Measurements from ENCODE around the gene HDAC9. TPM values are rescaled to one million over a fixed set of nuclear protein-coding genes. Genes with fewer than 3 reads are reported as not detected.
A peak's percentile ranks its signal among the peaks of the same experiment; 100 is the strongest.

HDAC9 gene
- total RNA-seq, 4 donors from 2014 or later, result 3.0 to 14.0 (median 5.6) TPM

DNA sequence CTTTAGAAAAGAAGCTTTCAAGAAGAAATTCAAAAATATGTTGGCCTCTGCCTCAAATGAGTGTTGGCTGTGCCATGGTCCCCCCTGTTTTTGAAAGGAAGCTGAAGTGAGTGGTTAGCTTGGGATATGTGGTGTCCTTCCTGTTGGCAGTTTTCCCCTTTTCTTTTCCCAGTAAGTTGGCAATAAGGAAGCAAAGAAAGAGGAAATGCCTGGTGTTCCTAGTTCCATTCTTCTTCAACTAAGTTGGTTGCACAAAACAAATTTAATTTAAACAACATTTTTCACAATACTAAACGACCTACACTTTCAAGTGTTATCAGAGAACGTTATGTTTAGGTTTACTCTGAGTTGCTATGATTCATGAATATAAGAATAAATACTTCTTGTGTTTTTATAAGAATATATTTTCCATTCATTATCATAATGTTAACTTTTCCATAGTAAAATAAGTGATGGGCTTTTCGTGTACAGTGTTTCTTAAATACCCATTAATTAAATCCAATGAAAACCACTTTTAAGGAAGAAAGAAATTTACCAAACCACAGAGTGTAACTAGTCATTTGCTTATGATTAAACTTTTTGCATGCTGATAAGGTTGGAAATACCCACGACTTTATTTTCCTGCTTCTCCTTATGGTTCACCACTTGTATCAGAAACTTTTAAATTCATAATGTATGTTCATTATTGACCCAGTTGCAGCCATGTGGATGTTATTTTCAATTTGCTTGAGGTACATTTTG lies 7.7 kb downstream of the HDAC9 start:
- Histone ChIP-seq H3K9me3 (no peaks in the 10 kb centered on the region), H3K27me3 (no peaks in the 10 kb centered on the region), H3K36me3 (no peaks in the 10 kb centered on the region), H3K27ac (peak overlapping the region; percentile 55 to 91 (median 86)), H3K4me3 (no peak overlapping the region), H3K4me1 (peaks cover 44 to 53% of the 10 kb centered on the region in 2 donors)
- no peak for ATAC-seq
- no peak for TF ChIP-seq POLR2A (IDR thresholded peaks at IDR 0.05)
- TF ChIP-seq, protein P1, sequence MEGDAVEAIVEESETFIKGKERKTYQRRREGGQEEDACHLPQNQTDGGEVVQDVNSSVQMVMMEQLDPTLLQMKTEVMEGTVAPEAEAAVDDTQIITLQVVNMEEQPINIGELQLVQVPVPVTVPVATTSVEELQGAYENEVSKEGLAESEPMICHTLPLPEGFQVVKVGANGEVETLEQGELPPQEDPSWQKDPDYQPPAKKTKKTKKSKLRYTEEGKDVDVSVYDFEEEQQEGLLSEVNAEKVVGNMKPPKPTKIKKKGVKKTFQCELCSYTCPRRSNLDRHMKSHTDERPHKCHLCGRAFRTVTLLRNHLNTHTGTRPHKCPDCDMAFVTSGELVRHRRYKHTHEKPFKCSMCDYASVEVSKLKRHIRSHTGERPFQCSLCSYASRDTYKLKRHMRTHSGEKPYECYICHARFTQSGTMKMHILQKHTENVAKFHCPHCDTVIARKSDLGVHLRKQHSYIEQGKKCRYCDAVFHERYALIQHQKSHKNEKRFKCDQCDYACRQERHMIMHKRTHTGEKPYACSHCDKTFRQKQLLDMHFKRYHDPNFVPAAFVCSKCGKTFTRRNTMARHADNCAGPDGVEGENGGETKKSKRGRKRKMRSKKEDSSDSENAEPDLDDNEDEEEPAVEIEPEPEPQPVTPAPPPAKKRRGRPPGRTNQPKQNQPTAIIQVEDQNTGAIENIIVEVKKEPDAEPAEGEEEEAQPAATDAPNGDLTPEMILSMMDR (IDR thresholded peaks at IDR 0.05 in 4 of 5, conservative IDR thresholded peaks at IDR 0.05 in 1 of 5), result no peak
- in situ Hi-C loops (cut with MboI; ENCODE audit: low sequenced_read_pairs in 4 of 4), result no loop called here
- intact Hi-C loops (cut with DNase I; ENCODE audit: low total_unique reads), result loop anchor here (10.0 kb wide), 1 partner anchor 1062 kb away; no protein-coding TSS in a partner anchor
- no peak for DNase-seq

DNA sequence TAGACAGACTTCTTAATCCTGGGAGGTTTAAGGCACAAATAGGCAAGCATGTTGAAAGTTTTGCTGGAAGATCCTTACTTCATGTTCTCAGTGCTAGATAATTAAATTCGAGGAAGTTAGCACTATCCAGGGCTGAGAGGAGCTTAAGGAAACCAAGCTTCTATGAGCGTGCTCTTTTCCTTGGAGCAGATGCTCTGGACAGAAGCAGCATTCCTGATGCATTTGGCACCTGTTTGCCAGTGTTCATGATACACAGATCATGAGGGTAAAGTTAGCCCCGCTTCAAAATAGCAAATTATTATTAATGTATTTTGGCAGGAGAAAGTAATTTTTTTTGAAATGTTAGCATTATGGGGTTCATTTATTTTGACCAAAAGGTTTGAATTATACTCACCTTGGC lies 9.4 kb downstream of the HDAC9 start:
- Histone ChIP-seq H3K27ac (peak overlapping the region; percentile 83 to 91 (median 86)), H3K4me1 (peaks cover 44 to 52% of the 10 kb centered on the region in 2 donors), H3K27me3 (no peaks in the 10 kb centered on the region), H3K4me3 (no peak overlapping the region), H3K36me3 (no peaks in the 10 kb centered on the region), H3K9me3 (no peaks in the 10 kb centered on the region)
- in situ Hi-C loops (cut with MboI; ENCODE audit: low sequenced_read_pairs in 4 of 4) (no loop called here), intact Hi-C loops (cut with DNase I; ENCODE audit: low total_unique reads) (loop anchor here (10.0 kb wide), 1 partner anchor 1060 kb away; no protein-coding TSS in a partner anchor)
- DNase-seq, result no peak
- peak; percentile 30 to 37 for ATAC-seq
- no peak for TF ChIP-seq POLR2A (IDR thresholded peaks at IDR 0.05)

DNA sequence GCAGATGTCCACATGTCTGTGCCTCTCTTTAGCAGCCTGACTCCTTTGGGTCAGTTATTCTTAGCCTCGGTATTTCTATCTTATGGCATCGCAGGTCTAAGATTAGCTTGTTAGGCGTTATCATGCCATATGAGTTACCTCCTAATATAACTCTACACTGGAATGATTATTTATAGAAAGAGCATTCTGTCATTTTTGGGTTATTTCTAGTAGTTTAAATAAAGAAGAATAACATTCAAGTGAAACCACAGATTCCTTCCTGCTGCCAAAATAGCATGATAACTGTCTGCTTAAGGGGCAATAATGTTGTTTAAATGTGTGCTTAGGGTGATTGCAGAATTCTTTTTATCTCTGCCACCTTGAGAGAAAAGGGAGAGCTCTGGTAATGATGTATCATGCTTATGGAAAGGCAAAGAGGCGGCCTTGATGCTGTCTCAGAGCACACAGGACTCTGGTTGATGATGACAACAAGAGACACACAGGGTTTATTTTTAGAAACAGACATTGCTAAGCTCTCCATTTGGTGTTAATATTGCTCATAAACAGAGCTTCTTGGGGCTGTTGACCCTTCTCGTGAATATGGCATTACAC lies 10.4 kb downstream of the HDAC9 start:
- intact Hi-C loops (cut with DNase I; ENCODE audit: low total_unique reads) (loop anchor here (10.0 kb wide), 1 partner anchor 1059 kb away; no protein-coding TSS in a partner anchor), in situ Hi-C loops (cut with MboI; ENCODE audit: low sequenced_read_pairs in 4 of 4) (no loop called here)
- H3K4me1 ChIP-seq, result peaks cover 44 to 58% of the 10 kb centered on the region in 2 donors
- TF ChIP-seq, protein P1 (IDR thresholded peaks at IDR 0.05 in 4 of 5, conservative IDR thresholded peaks at IDR 0.05 in 1 of 5), result no peak
- TF ChIP-seq POLR2A (IDR thresholded peaks at IDR 0.05), result peak in 1 of 2 donors; percentile 28
- no peaks in the 10 kb centered on the region for H3K9me3 ChIP-seq
- peak overlapping the region; percentile 83 to 91 (median 86) for H3K27ac ChIP-seq
- peak; percentile 11 to 43 for DNase-seq
- H3K4me3 ChIP-seq, result peak overlapping the region in 1 of 4 donors; percentile 31
- ATAC-seq, result peak; percentile 78 to 84
- H3K27me3 ChIP-seq, result no peaks in the 10 kb centered on the region
- H3K36me3 ChIP-seq, result no peaks in the 10 kb centered on the region

DNA sequence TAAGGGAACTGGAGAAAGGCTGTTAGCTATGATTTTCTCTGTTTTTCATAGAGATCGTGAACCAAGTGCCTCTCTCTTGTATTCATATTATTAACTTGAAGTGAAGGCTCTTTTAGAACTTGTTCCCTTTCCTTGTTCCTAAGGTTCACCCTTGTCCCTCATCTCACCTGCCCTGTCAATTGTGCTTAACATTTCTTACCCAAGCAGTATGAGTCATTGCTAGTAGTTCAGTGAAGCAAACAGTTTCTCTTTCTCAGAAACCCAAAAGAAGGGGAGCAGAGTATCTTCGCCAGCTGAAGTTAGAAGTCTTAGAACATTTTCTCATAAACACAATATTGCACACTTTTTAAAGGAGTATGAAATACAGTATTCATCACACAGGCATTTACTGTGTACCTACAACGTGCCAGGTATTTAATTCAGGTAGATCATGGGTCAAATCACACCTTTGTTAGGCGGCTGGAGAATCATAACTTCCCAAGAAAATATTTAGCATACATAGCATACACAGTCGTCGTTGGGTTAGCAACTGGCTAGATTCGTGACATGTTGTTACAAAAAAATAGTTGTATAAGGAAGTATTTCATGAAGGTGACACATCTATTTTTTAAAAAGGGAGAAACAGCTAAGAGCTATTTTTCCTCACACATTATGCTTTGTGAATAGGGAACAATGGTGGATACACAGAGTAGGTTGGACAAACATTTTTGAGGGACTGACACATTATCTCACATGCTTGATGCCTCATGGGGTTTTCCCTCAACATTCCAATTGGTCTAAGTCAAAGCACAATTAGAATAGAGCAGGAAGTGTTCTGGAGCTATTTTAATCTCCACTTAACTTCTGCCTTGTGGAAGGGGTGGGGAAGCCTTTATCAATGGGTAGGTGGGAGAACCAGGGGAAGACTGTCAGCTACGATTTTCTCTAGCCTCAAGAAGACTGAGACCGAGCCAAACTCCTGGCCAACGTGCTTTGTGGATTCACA lies 13.2 kb downstream of the HDAC9 start:
- Histone ChIP-seq H3K27me3 (no peaks in the 10 kb centered on the region), H3K4me1 (peaks cover 49 to 51% of the 10 kb centered on the region in 2 donors), H3K4me3 (peak overlapping the region; percentile 7 to 48 (median 40)), H3K27ac (peak overlapping the region; percentile 83 to 91 (median 90)), H3K9me3 (no peaks in the 10 kb centered on the region), H3K36me3 (no peaks in the 10 kb centered on the region)
- in situ Hi-C loops (cut with MboI; ENCODE audit: low sequenced_read_pairs in 4 of 4) (no loop called here), intact Hi-C loops (cut with DNase I; ENCODE audit: low total_unique reads) (loop anchor here (10.0 kb wide), 1 partner anchor 1056 kb away; no protein-coding TSS in a partner anchor)
- ATAC-seq (peak; percentile 78 to 85), DNase-seq (peak; percentile 12 to 42)
- peak; percentile 42 to 47 for TF ChIP-seq POLR2A (IDR thresholded peaks at IDR 0.05)
- TF ChIP-seq, protein P1 (IDR thresholded peaks at IDR 0.05 in 4 of 5, conservative IDR thresholded peaks at IDR 0.05 in 1 of 5), result no peak
